AG10803 (cell line): ENCODE data around the gene GSTT4.
A peak's percentile ranks its signal among the peaks of the same experiment; 100 is the strongest.
"Not testable (repeated sequence)": the region's sequence is repeated elsewhere in the genome, so short reads cannot be mapped to it uniquely, and the experiment has no call there.

ENCODE experiments used
- DNase-seq: peaks from one replicate; pipeline ENCODE4 v3.0.0; 2010; ENCODE audit warnings: low read depth
- H3K4me3 ChIP-seq: 2 replicates; pipeline ENCODE4 v1.5.1; 2011; ENCODE audit warnings: mild to moderate bottlenecking, low read length, control low read depth
- CTCF ChIP-seq: conservative IDR thresholded peaks from 2 replicates; pipeline ENCODE4 v1.5.1; 2011; ENCODE audit warnings: mild to moderate bottlenecking, low read length, control low read depth, inconsistent platforms

Gene GSTT4

GRCh38 chr22:23956301-23956900 lies 48.9 kb downstream of the GSTT4 start:
- peak; percentile 86 for TF ChIP-seq CTCF
- not testable (repeated sequence) for H3K4me3 ChIP-seq
- DNase-seq = peak; percentile 54

DNA sequence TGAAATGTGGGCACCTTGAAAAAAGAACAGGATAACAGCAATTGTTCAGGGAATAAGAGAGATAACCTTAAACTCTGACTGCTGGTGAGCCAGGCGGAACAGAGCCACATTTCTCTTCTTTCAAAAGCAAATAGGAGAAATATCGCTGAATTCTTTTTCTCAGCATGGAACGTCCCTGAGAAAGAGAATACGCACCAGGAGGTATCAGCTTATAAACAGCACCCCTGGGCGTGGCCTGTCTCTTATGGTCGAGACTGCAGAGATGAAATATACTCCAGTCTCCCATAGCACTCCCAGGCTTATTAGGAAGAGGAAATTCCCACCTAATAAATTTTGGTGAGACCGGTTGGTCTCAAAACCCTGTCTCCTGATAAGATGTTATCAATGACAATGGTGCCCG lies 49.4 kb downstream of the GSTT4 start:
- not testable (repeated sequence) for DNase-seq, H3K4me3 ChIP-seq

- not testable (repeated sequence) for H3K4me3 ChIP-seq, DNase-seq
Observed at GRCh38 chr22:23954991-23955305, 50.3 kb downstream of the GSTT4 start.

DNA sequence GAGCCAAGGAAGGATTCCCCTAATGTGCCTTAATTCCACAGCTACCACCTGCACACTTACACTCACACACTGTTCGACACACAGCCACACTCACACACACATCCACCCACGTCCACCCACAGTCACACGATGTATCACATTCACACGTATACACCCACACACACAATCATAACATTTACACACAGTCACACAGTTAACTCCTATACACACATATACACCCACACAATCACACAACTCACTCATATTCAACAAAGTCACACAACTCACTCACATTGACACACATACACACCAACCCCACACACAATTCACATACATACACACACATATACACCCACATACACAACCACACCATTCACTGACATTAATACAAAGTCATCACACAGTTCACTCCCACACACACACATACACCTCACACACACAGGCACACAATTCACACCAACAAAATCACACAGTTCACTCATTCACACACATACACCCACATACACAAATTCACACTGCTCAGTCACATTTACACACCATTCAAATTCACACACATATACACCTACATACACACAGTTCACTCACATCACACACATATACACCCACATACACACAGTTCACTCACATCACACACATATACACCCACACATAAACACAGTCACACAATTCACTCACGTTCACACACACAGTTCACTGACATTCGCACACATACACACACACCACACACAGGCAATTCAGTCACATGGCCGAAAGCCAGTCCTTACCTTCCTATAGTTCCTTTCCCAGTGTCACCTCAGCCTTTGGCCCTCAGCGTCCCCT lies 50.9 kb downstream of the GSTT4 start:
- DNase-seq, H3K4me3 ChIP-seq: not testable (repeated sequence)

DNA sequence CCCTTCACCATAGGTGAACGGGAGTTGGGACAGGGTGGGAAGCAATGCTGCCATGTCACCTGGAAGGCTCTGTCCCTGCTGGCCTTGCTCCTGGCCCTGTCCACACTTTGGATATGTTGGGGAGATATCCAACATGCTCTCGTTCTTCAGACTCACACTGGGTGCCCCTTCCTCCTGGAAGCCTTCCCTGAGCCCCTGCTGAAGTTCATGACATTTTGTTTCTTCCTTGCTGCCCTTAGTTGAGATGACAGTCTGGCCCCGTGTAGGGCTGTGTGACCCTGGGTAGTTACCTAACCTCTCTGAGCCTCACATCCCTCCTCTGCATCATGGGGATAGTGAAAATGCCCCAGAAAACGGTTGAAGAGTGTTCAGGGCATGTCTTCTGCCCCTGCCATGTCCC lies 51.8 kb downstream of the GSTT4 start:
- DNase-seq = not testable (repeated sequence)

DNA sequence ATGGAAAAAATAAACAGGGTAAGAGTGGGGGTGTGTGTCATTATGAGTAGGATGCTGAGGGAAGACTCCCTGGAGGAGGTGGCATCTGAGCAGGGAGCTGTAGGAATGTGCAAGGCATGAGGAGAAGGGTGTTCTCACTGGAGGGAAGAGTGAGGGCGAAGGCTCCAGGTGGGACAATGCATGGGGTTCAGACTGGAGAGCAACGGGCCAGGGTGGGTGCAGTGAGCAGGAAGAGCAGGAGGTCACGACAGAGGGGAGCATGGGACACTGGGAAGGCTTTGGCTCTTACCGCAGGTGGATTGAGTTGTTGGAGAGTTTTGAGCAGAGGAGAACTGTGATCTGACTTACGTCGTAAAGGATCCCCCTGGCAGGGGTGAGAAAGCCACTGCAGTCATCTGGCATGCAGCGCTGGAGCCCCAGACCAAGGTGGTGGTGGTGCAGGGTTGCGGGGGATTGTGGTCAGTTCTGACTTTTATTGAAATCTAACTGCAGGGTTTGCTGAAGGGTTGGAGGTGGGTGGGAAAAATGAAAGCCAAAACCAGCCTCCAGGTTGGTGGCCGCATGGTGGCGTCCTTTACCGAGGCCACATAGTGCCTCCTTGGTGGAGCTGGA lies 52.4 kb downstream of the GSTT4 start:
- not testable (repeated sequence) for H3K4me3 ChIP-seq, DNase-seq

More for the DNA sequence above, 51.8 kb downstream of the GSTT4 start:
- not testable (repeated sequence) for H3K4me3 ChIP-seq

DNA sequence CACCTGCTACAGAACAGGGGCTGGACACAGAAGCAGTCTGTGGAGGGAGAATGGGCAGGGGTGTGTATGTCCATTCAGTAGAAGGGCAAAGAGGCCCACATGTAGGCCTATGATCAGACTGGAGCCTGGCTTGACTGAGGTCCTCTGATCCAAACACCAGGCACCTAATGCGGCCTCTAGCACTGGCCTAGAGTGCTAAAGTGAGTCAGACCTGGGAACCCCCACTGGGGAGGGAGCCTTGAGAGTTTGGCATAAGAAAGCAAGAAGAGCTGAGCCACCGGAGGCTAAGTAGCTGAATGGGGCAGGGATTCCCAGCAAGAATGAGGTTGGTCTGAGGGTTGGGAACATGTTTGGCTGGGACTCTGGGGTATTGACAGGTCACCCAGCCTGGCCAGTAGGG lies 53.9 kb downstream of the GSTT4 start:
- DNase-seq, H3K4me3 ChIP-seq: not testable (repeated sequence)

DNA sequence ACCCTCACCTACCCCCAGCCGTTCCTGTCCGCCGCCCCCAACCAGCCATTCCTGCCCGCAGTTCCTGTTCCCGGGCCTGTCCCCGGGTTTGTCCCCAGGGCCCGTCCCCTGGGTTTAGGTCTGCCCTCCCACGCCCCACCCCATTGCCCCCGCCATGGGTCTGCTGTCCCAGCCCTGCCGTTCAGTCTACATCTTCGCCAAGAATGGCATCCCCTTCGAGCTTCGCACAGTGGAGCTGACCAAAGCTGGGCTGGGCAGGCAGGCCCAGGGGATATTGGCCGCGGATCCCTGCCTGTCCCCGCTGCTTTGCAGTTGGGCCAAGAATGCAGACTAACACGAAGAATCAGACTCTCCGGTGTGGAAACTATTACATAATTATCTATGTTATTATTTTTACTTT lies 55.5 kb downstream of the GSTT4 start:
- DNase-seq, H3K4me3 ChIP-seq: not testable (repeated sequence)
